RWPE1 (cell line): Measurements from ENCODE around the gene FAM76A.
"Not testable (repeated sequence)": the region's sequence is repeated elsewhere in the genome, so short reads cannot be mapped to it uniquely, and the experiment has no call there.

Experiments
- CTCF ChIA-PET: fragments of 350-600 bp; sonication (Branson Sonifier 250); formaldehyde crosslinking; extraction: SDS; loops from one replicate; lab custom pipeline; 2021; lab: Yijun Ruan, JAX
- POLR2A ChIA-PET: fragments of 400-600 bp; formaldehyde crosslinking; extraction: SDS; loops from one replicate; lab custom pipeline; 2020; ENCODE audit warnings: antibody characterized with exemption; ENCODE audit not compliant: low non-redundant PET; lab: Yijun Ruan, JAX
- DNase-seq: peaks from one replicate; pipeline ENCODE4 v3.0.0; 2012; ENCODE audit warnings: low spot score
- H3K27ac ChIP-seq: fragments of 450-650 bp; 2 replicates; pipeline ENCODE4 v1.5.1; 2017
- TF ChIP-seq, protein P1 (sequence below): fragments of 450-650 bp; conservative IDR thresholded peaks from 2 replicates; pipeline ENCODE4 v1.5.1; 2017; ENCODE audit warnings: low read depth, mild to moderate bottlenecking

Gene FAM76A

DNA sequence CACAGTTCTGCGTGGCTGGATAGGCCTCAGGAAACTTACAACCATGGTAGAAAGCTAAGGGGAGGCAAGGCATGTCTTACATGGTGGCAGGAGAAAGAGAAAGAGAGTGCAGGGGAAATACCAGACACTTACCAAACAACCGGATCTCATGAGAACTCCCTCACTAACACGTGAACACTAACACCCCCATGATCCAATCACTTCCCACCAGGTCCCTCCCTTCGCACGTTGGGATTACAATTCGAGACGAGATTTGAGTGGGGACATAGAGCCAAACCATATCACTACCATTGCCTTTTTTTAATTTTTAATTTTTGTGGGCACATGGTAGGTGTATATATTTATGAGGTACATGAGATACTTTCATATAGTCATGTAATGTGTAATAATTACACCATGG lies 81.0 kb downstream of the FAM76A start:
- CTCF ChIA-PET, result no interaction called here
- POLR2A ChIA-PET, result no interaction called here
- DNase-seq, result no peak
- TF ChIP-seq, protein P1, sequence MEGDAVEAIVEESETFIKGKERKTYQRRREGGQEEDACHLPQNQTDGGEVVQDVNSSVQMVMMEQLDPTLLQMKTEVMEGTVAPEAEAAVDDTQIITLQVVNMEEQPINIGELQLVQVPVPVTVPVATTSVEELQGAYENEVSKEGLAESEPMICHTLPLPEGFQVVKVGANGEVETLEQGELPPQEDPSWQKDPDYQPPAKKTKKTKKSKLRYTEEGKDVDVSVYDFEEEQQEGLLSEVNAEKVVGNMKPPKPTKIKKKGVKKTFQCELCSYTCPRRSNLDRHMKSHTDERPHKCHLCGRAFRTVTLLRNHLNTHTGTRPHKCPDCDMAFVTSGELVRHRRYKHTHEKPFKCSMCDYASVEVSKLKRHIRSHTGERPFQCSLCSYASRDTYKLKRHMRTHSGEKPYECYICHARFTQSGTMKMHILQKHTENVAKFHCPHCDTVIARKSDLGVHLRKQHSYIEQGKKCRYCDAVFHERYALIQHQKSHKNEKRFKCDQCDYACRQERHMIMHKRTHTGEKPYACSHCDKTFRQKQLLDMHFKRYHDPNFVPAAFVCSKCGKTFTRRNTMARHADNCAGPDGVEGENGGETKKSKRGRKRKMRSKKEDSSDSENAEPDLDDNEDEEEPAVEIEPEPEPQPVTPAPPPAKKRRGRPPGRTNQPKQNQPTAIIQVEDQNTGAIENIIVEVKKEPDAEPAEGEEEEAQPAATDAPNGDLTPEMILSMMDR, result no peak
- no peak overlapping the region for H3K27ac ChIP-seq

DNA sequence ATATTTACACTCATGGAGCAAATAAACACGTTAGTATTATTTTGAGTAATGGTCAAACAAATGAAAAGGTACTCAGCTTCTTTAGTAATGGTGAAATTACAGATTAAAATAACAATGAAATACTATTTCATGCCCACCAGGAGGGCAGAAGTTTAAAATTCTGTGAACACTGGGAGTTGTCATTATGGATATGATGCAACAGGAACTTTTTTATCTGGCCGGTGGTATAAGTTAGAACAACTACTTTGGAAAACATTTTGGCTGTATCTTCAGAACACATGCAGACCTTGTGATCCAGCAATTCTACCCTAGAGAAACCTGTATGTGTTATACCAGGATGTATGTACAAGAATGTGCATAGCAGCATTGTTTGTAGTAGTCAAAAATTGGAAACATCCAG lies 81.6 kb downstream of the FAM76A start:
- TF ChIP-seq, protein P1, result no peak
- CTCF ChIA-PET, result no interaction called here
- no peak overlapping the region for H3K27ac ChIP-seq
- POLR2A ChIA-PET, result no interaction called here
- DNase-seq, result no peak

DNA sequence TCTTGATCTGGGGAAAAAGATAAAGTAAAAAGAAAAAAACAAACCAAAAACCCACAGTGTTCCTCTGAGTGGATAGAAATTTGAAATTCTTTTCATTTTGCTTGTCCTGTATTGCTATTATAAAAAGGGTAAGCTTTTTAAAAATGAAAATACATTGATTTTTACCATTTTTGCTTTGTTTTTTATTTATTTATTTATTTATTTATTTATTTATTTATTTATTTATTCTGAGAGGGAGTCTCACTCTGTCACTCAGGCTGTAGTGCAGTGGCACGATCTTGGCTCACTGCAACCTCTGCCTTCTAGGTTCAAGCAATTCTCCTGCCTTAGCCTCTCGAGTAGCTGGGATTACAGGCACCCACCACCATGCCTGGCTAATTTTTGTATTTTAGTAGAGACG lies 82.4 kb downstream of the FAM76A start:
- H3K27ac ChIP-seq, DNase-seq, POLR2A ChIA-PET: not testable (repeated sequence)
- CTCF ChIA-PET, result interaction anchor here (0.6 kb wide), 1 partner anchor 19 kb away, joined by 3 read pairs; no protein-coding TSS in a partner anchor

DNA sequence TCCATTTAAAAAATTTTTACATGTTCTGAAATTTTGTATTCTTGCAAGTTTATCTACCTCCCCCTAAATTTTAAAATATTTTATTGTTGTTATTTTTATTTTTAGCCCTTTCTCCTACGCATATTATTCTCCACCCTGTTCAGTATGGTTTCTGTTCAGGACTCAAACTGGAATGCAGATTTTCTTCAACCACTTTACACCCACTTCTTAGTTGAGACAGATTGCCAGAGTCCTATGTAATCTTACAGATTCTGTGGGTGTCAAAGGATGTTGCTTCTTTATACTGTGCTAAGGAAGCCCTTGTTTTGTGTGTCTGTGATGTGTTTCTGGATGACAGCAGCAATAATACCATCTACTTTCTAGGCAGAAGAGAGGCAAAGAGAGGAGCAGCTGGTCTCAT lies 84.1 kb downstream of the FAM76A start:
- H3K27ac ChIP-seq, result no peak overlapping the region
- CTCF ChIA-PET, result no interaction called here
- TF ChIP-seq, protein P1, result no peak
- no peak for DNase-seq
- POLR2A ChIA-PET, result no interaction called here

DNA sequence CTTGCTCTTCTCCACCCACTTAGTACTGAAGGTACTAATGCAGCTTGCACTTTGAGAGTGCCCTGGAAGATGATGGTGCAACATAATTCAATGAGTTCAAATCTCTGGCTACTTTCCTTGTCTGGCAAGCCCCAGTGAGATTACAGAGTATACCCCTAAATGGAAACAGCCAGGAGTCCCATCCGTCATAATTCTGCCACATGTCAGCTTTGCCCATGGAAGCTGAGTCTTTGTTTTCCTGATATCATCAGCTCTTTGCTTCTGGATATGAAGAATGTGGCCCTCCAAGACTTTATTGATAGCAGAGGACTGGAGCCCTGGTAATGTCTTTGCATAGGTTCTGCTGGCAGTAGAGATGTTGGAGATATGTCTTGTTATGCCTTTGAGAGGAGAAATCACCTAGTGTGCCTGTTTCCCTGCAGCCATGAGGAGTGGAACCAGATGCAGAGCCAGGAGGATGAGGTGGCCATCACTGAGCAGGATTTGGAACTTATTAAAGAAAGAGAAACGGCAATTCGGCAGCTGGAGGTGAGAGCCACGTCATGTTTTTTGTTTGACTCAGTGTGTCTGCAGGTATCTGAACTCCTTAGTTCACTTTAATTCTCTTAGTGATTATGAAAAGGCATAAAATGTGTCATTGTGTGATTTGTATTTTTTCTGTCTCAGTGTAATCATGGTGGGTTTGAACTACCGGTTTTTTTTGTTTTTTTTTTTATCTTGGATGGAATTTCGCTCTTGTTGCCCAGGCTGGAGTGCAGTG lies 86.2 kb downstream of the FAM76A start:
- POLR2A ChIA-PET, result no interaction called here
- DNase-seq, result no peak
- no peak overlapping the region for H3K27ac ChIP-seq
- CTCF ChIA-PET, result interaction anchor here (0.6 kb wide), 1 partner anchor 11 kb away, joined by 3 read pairs; no protein-coding TSS in a partner anchor
- TF ChIP-seq, protein P1, result no peak
